Activated CD4-positive, alpha-beta T cell treated with anti-CD3 and anti-CD28 coated beads for 36 hours (primary cell): ENCODE measurements around the gene BDH2. TPM values are rescaled to one million over a fixed set of nuclear protein-coding genes. Genes with fewer than 3 reads are reported as not detected.

ENCODE experiments used
- ATAC-seq: fragments of 200-7000 bp; cut with Tn5 transposase; one replicate; pipeline ENCODE4 v1.10.0; 2021; ENCODE audit warnings: mild to moderate bottlenecking, moderate library complexity
- CTCF ChIA-PET: fragments of 350-600 bp; sonication (Branson Sonifier 250); formaldehyde crosslinking; loops from one replicate; lab custom pipeline; 2021; ENCODE audit warnings: antibody characterized with exemption; lab: Charles Lee
- POLR2A ChIA-PET: fragments of 350-600 bp; sonication (Branson Sonifier 250); formaldehyde crosslinking; loops from one replicate; lab custom pipeline; 2021; ENCODE audit warnings: antibody characterized with exemption, inconsistent platforms; lab: Charles Lee
- DNase-seq: peaks from one replicate; pipeline ENCODE4 v3.0.0-alpha.2; 2020
- H3K27ac Mint-ChIP-seq: one replicate; pipeline ENCODE4 v1.8.0; 2021; ENCODE audit warnings: mixed read lengths
- H3K27me3 Mint-ChIP-seq: one replicate; pipeline ENCODE4 v1.8.0; 2021; ENCODE audit warnings: mixed read lengths
- H3K36me3 Mint-ChIP-seq: one replicate; pipeline ENCODE4 v1.8.0; 2021; ENCODE audit warnings: low read depth, mixed read lengths
- H3K4me1 Mint-ChIP-seq: one replicate; pipeline ENCODE4 v1.8.0; 2021; ENCODE audit warnings: mixed read lengths
- H3K4me3 Mint-ChIP-seq: one replicate; pipeline ENCODE4 v1.8.0; 2021; ENCODE audit warnings: mild to moderate bottlenecking, moderate library complexity, mixed read lengths
- H3K9me3 Mint-ChIP-seq: one replicate; pipeline ENCODE4 v1.8.0; 2021; ENCODE audit warnings: low read depth, mixed read lengths
- intact Hi-C, 2 experiments: fragments of 100-400 bp; cut with DNase I in 1 of 2; cut with micrococcal nuclease in 1 of 2; formaldehyde crosslinking; loops; one replicate each; pipeline versions ENCODE4 v1.14.2 to v1.15.1; 2022 to 2024; cut with DNase I, micrococcal nuclease
- total RNA-seq, 2 experiments: library from RNA; stranded (reverse); gene quantifications; one replicate each; pipeline ENCODE4 v1.2.3, GENCODE V29; 2021

Gene BDH2
- total RNA-seq, 2 experiments from 2014 or later, result 12.7 to 14.8 TPM

- CTCF ChIA-PET, result interaction anchor here (0.6 to 2.3 kb wide), 5 partner anchors 9 to 343 kb away, joined by 3 to 11 read pairs (median 7); partner anchors contain the start of gene BDH2
- Mint-ChIP-seq H3K9me3 (peaks cover 3% of the 10 kb centered on the region), H3K27me3 (no peaks in the 10 kb centered on the region), H3K36me3 (peaks cover 43% of the 10 kb centered on the region), H3K4me1 (no peaks in the 10 kb centered on the region), H3K4me3 (no peak overlapping the region), H3K27ac (no peak overlapping the region)
- intact Hi-C loops, result no loop called here
- POLR2A ChIA-PET, result no interaction called here
- DNase-seq (no peak), ATAC-seq (no peak)
Observed at GRCh38 chr4:103060453-103061148, 39.0 kb downstream of the BDH2 start.

GRCh38 chr4:103054030-103054429, 45.6 kb downstream of the BDH2 start:
- ATAC-seq (no peak), DNase-seq (no peak)
- Mint-ChIP-seq H3K9me3 (no peaks in the 10 kb centered on the region), H3K4me1 (peaks cover 14% of the 10 kb centered on the region), H3K4me3 (no peak overlapping the region), H3K27me3 (no peaks in the 10 kb centered on the region), H3K27ac (no peak overlapping the region), H3K36me3 (peaks cover 9% of the 10 kb centered on the region)
- ChIA-PET CTCF (interaction anchor here (0.7 to 1.0 kb wide), 2 partner anchors 17 to 20 kb away, joined by 3 read pairs; no protein-coding TSS in a partner anchor), POLR2A (no interaction called here)
- intact Hi-C loops, result no loop called here

GRCh38 chr4:103052779-103053178, 46.9 kb downstream of the BDH2 start:
- ATAC-seq (no peak), DNase-seq (no peak)
- H3K27ac Mint-ChIP-seq, result no peak overlapping the region
- intact Hi-C loops, result no loop called here
- peaks cover 17% of the 10 kb centered on the region for H3K36me3 Mint-ChIP-seq
- no peaks in the 10 kb centered on the region for H3K27me3 Mint-ChIP-seq
- POLR2A ChIA-PET, result interaction anchor here (0.7 kb wide), 1 partner anchor 225 kb away, joined by 5 read pairs; no protein-coding TSS in a partner anchor
- H3K9me3 Mint-ChIP-seq, result no peaks in the 10 kb centered on the region
- CTCF ChIA-PET, result interaction anchor here (0.8 to 3.0 kb wide), 6 partner anchors 7 to 1962 kb away, joined by 3 to 16 read pairs (median 4); no protein-coding TSS in a partner anchor
- no peak overlapping the region for H3K4me3 Mint-ChIP-seq
- peaks cover 14% of the 10 kb centered on the region for H3K4me1 Mint-ChIP-seq

- H3K27me3 Mint-ChIP-seq, result no peaks in the 10 kb centered on the region
- ChIA-PET CTCF (interaction anchor here (0.8 to 3.0 kb wide), 10 partner anchors 8 to 1963 kb away, joined by 3 to 16 read pairs (median 4); partner anchors contain the start of gene BDH2), POLR2A (interaction anchor here (0.6 to 0.7 kb wide), 2 partner anchors 24 to 224 kb away, joined by 4 to 5 read pairs; no protein-coding TSS in a partner anchor)
- DNase-seq (no peak), ATAC-seq (no peak)
- no peak overlapping the region for H3K27ac Mint-ChIP-seq
- intact Hi-C loops, result no loop called here
- H3K36me3 Mint-ChIP-seq, result peaks cover 22% of the 10 kb centered on the region
- peaks cover 14% of the 10 kb centered on the region for H3K4me1 Mint-ChIP-seq
- no peak overlapping the region for H3K4me3 Mint-ChIP-seq
- H3K9me3 Mint-ChIP-seq, result no peaks in the 10 kb centered on the region
Observed at GRCh38 chr4:103052145-103052544, 47.5 kb downstream of the BDH2 start.

- POLR2A ChIA-PET, result no interaction called here
- Mint-ChIP-seq H3K9me3 (no peaks in the 10 kb centered on the region), H3K27me3 (no peaks in the 10 kb centered on the region), H3K36me3 (peaks cover 27% of the 10 kb centered on the region), H3K4me3 (no peak overlapping the region), H3K4me1 (peaks cover 14% of the 10 kb centered on the region), H3K27ac (peak overlapping the region; percentile 77)
- CTCF ChIA-PET, result interaction anchor here (0.7 to 3.0 kb wide), 6 partner anchors 9 to 49 kb away, joined by 3 to 16 read pairs (median 4); partner anchors contain the start of gene BDH2
- DNase-seq, result no peak
- intact Hi-C loops, result no loop called here
- ATAC-seq, result peak; percentile 62
Observed at GRCh38 chr4:103050736-103051436, 48.7 kb downstream of the BDH2 start.

- Mint-ChIP-seq H3K36me3 (peaks cover 40% of the 10 kb centered on the region), H3K27me3 (no peaks in the 10 kb centered on the region), H3K4me1 (peaks cover 10% of the 10 kb centered on the region), H3K9me3 (no peaks in the 10 kb centered on the region), H3K27ac (no peak overlapping the region), H3K4me3 (no peak overlapping the region)
- ChIA-PET CTCF (interaction anchor here (0.6 to 5.0 kb wide), 10 partner anchors 11 to 608 kb away, joined by 3 to 66 read pairs (median 5); partner anchors contain the start of gene BDH2), POLR2A (no interaction called here)
- ATAC-seq (peak; percentile 96), DNase-seq (peak; percentile 49)
- intact Hi-C loops, result loop anchor here (1.0 to 2.0 kb wide), 2 partner anchors 45 to 52 kb away; partner anchors contain the start of gene BDH2 (in 2 of the 2)
Observed at GRCh38 chr4:103046416-103047290, 53.0 kb downstream of the BDH2 start.

GRCh38 chr4:103044183-103044582, 55.5 kb downstream of the BDH2 start:
- H3K9me3 Mint-ChIP-seq, result no peaks in the 10 kb centered on the region
- no peaks in the 10 kb centered on the region for H3K4me1 Mint-ChIP-seq
- POLR2A ChIA-PET, result no interaction called here
- no peak overlapping the region for H3K4me3 Mint-ChIP-seq
- H3K27me3 Mint-ChIP-seq, result no peaks in the 10 kb centered on the region
- DNase-seq (no peak), ATAC-seq (no peak)
- intact Hi-C loops, result no loop called here
- H3K36me3 Mint-ChIP-seq, result peaks cover 40% of the 10 kb centered on the region
- H3K27ac Mint-ChIP-seq, result no peak overlapping the region
- CTCF ChIA-PET, result interaction anchor here (0.5 to 5.0 kb wide), 8 partner anchors 8 to 123 kb away, joined by 3 to 66 read pairs (median 4); partner anchors contain the start of gene BDH2

GRCh38 chr4:103036169-103036568, 63.5 kb downstream of the BDH2 start:
- Mint-ChIP-seq H3K36me3 (peaks cover 21% of the 10 kb centered on the region), H3K4me3 (no peak overlapping the region), H3K9me3 (no peaks in the 10 kb centered on the region), H3K4me1 (no peaks in the 10 kb centered on the region), H3K27ac (no peak overlapping the region), H3K27me3 (no peaks in the 10 kb centered on the region)
- intact Hi-C loops, result no loop called here
- ATAC-seq (no peak), DNase-seq (no peak)
- ChIA-PET POLR2A (no interaction called here), CTCF (interaction anchor here (1.3 kb wide), 1 partner anchor 54 kb away, joined by 3 read pairs; no protein-coding TSS in a partner anchor)

GRCh38 chr4:103032574-103032973, 67.1 kb downstream of the BDH2 start:
- ATAC-seq (peak; percentile 63), DNase-seq (peak; percentile 23)
- Mint-ChIP-seq H3K9me3 (no peaks in the 10 kb centered on the region), H3K4me3 (no peak overlapping the region), H3K27ac (no peak overlapping the region), H3K36me3 (peaks cover 32% of the 10 kb centered on the region), H3K4me1 (no peaks in the 10 kb centered on the region), H3K27me3 (no peaks in the 10 kb centered on the region)
- POLR2A ChIA-PET, result interaction anchor here (0.6 kb wide), 1 partner anchor 328 kb away, joined by 3 read pairs; no protein-coding TSS in a partner anchor
- intact Hi-C loops, result no loop called here
- CTCF ChIA-PET, result interaction anchor here (0.7 to 1.2 kb wide), 7 partner anchors 11 to 465 kb away, joined by 3 to 5 read pairs (median 3); no protein-coding TSS in a partner anchor

- intact Hi-C loops, result no loop called here
- Mint-ChIP-seq H3K9me3 (no peaks in the 10 kb centered on the region), H3K4me3 (no peak overlapping the region), H3K27me3 (no peaks in the 10 kb centered on the region), H3K27ac (no peak overlapping the region), H3K36me3 (peaks cover 20% of the 10 kb centered on the region), H3K4me1 (peaks cover 6% of the 10 kb centered on the region)
- no peak for DNase-seq
- no peak for ATAC-seq
- CTCF ChIA-PET, result no interaction called here
- POLR2A ChIA-PET, result no interaction called here
Observed at GRCh38 chr4:103030791-103031190, 68.8 kb downstream of the BDH2 start.
